HuH-7 (cell line): ENCODE results near the gene MAMLD1.

ENCODE experiments used
- DNase-seq: peaks from one replicate; pipeline ENCODE4 v3.0.0; 2011; ENCODE audit warnings: low spot score

Gene MAMLD1

GRCh38 chrX:150531467-150531866, 168.3 kb downstream of the MAMLD1 start:
- no peak for DNase-seq

GRCh38 chrX:150533863-150534262, 170.7 kb downstream of the MAMLD1 start:
- DNase-seq, result no peak

- DNase-seq, result peak; percentile 37
These were observed 173.5 kb downstream of the MAMLD1 start for GRCh38 chrX:150536455-150537116.

- no peak for DNase-seq
These were observed 174.7 kb downstream of the MAMLD1 start for GRCh38 chrX:150537851-150538250.

GRCh38 chrX:150540965-150541364, 177.8 kb downstream of the MAMLD1 start:
- DNase-seq, result no peak

- DNase-seq, result no peak
These were observed 179.7 kb downstream of the MAMLD1 start for GRCh38 chrX:150542846-150543229.

GRCh38 chrX:150543230-150544155, 180.4 kb downstream of the MAMLD1 start:
- no peak for DNase-seq

GRCh38 chrX:150544222-150544787, 181.2 kb downstream of the MAMLD1 start:
- peak; percentile 47 for DNase-seq

- no peak for DNase-seq
These were observed 182.0 kb downstream of the MAMLD1 start for GRCh38 chrX:150544835-150545770.

GRCh38 chrX:150546711-150547153, 183.6 kb downstream of the MAMLD1 start:
- DNase-seq, result no peak

GRCh38 chrX:150547375-150548115, 184.4 kb downstream of the MAMLD1 start:
- DNase-seq, result peak; percentile 68

- DNase-seq, result no peak
These were observed 185.1 kb downstream of the MAMLD1 start for GRCh38 chrX:150548251-150548650.

- no peak for DNase-seq
These were observed 185.6 kb downstream of the MAMLD1 start for GRCh38 chrX:150548684-150549083.

GRCh38 chrX:150551963-150552362, 188.8 kb downstream of the MAMLD1 start:
- no peak for DNase-seq

GRCh38 chrX:150558424-150558823, 195.3 kb downstream of the MAMLD1 start:
- no peak for DNase-seq
